Measurements from ENCODE around the gene WNT11. TPM values are rescaled to one million over a fixed set of nuclear protein-coding genes. Genes with fewer than 3 reads are reported as not detected.

Gene WNT11
- total RNA-seq, 1 donor from 2014 or later = 0.26 TPM

- Histone ChIP-seq H3K9ac (no peak overlapping the region), H4K20me1 (ENCODE audit: low read depth) (no peaks in the 10 kb centered on the region), H3K4me1 (no peaks in the 10 kb centered on the region), H3K36me3 (no peaks in the 10 kb centered on the region), H3F3A (ENCODE audit: low read depth) (no peaks in the 10 kb centered on the region), H3K79me2 (ENCODE audit: low read depth) (no peaks in the 10 kb centered on the region), H3K9me3 (ENCODE audit: low read depth) (no peaks in the 10 kb centered on the region), H3K27ac (no peak overlapping the region), H3K4me3 (no peak overlapping the region), H3K27me3 (peaks cover 54% of the 10 kb centered on the region), H2AFZ (replicated peaks) (no peak overlapping the region), H3K4me2 (no peak overlapping the region)
- Mint-ChIP-seq H3K36me3 (no peaks in the 10 kb centered on the region), H3K9me3 (no peaks in the 10 kb centered on the region), H3K27me3 (ENCODE audit: insufficient read depth, low read depth) (peaks cover 1% of the 10 kb centered on the region), H3K4me3 (no peak overlapping the region), H3K4me1 (peaks cover 10% of the 10 kb centered on the region), H3K27ac (no peak overlapping the region)
- DNase-seq (ENCODE audit: low spot score) = no peak
- TF ChIP-seq CTCF (IDR thresholded peaks at IDR 0.05) = no peak
- TF ChIP-seq EZH2phosphoT487 (IDR thresholded peaks at IDR 0.05) = no peak
- TF ChIP-seq EZH2 (IDR thresholded peaks at IDR 0.05) = no peak
Measured at GRCh38 chr11:76167590-76167989, 38.7 kb downstream of the WNT11 start.

- H3K9me3 ChIP-seq (ENCODE audit: low read depth) = no peaks in the 10 kb centered on the region
- H3K4me2 ChIP-seq = no peak overlapping the region
- H3K79me2 ChIP-seq (ENCODE audit: low read depth) = no peaks in the 10 kb centered on the region
- no peaks in the 10 kb centered on the region for H3K36me3 Mint-ChIP-seq
- H3F3A ChIP-seq (ENCODE audit: low read depth) = no peaks in the 10 kb centered on the region
- DNase-seq (ENCODE audit: low spot score) = no peak
- H3K9me3 Mint-ChIP-seq = no peaks in the 10 kb centered on the region
- no peaks in the 10 kb centered on the region for H4K20me1 ChIP-seq (ENCODE audit: low read depth)
- H3K27ac Mint-ChIP-seq = no peak overlapping the region
- peaks cover 15% of the 10 kb centered on the region for H3K4me1 Mint-ChIP-seq
- no peaks in the 10 kb centered on the region for H3K4me1 ChIP-seq
- no peak overlapping the region for H3K4me3 Mint-ChIP-seq
- no peak overlapping the region for H3K4me3 ChIP-seq
- H3K27me3 ChIP-seq = peaks cover 54% of the 10 kb centered on the region
- H2AFZ ChIP-seq (replicated peaks) = no peak overlapping the region
- H3K27ac ChIP-seq = no peak overlapping the region
- no peaks in the 10 kb centered on the region for H3K36me3 ChIP-seq
- H3K27me3 Mint-ChIP-seq (ENCODE audit: insufficient read depth, low read depth) = peaks cover 2% of the 10 kb centered on the region
- TF ChIP-seq EZH2phosphoT487 (IDR thresholded peaks at IDR 0.05) = no peak
- no peak for TF ChIP-seq EZH2 (IDR thresholded peaks at IDR 0.05)
- no peak for TF ChIP-seq CTCF (IDR thresholded peaks at IDR 0.05)
- H3K9ac ChIP-seq = no peak overlapping the region
Measured at GRCh38 chr11:76166314-76166713, 40.0 kb downstream of the WNT11 start.

GRCh38 chr11:76164861-76165751 lies 41.2 kb downstream of the WNT11 start:
- Mint-ChIP-seq H3K4me3 (no peak overlapping the region), H3K36me3 (no peaks in the 10 kb centered on the region), H3K27ac (no peak overlapping the region), H3K4me1 (peaks cover 20% of the 10 kb centered on the region), H3K27me3 (ENCODE audit: insufficient read depth, low read depth) (peaks cover 3% of the 10 kb centered on the region), H3K9me3 (no peaks in the 10 kb centered on the region)
- no peak for DNase-seq (ENCODE audit: low spot score)
- H4K20me1 ChIP-seq (ENCODE audit: low read depth) = no peaks in the 10 kb centered on the region
- H3K79me2 ChIP-seq (ENCODE audit: low read depth) = no peaks in the 10 kb centered on the region
- no peak overlapping the region for H2AFZ ChIP-seq (replicated peaks)
- no peaks in the 10 kb centered on the region for H3F3A ChIP-seq (ENCODE audit: low read depth)
- H3K27ac ChIP-seq = no peak overlapping the region
- no peak overlapping the region for H3K4me3 ChIP-seq
- H3K4me1 ChIP-seq = no peaks in the 10 kb centered on the region
- no peak for TF ChIP-seq EZH2 (IDR thresholded peaks at IDR 0.05)
- TF ChIP-seq EZH2phosphoT487 (IDR thresholded peaks at IDR 0.05) = no peak
- TF ChIP-seq CTCF (IDR thresholded peaks at IDR 0.05) = no peak
- H3K4me2 ChIP-seq = no peak overlapping the region
- H3K36me3 ChIP-seq = no peaks in the 10 kb centered on the region
- H3K9me3 ChIP-seq (ENCODE audit: low read depth) = no peaks in the 10 kb centered on the region
- H3K27me3 ChIP-seq = peaks cover 54% of the 10 kb centered on the region
- no peak overlapping the region for H3K9ac ChIP-seq
